K562 (cell line): Measurements from ENCODE around the gene KCNN3. TPM values are rescaled to one million over a fixed set of nuclear protein-coding genes. Genes with fewer than 3 reads are reported as not detected.

Experiments
- ATAC-seq: fragments of 200-7000 bp; cut with Tn5 transposase; 3 replicates; pipeline ENCODE4 v1.9.1; 2020; ENCODE audit warnings: moderate library complexity
- BruUV-seq: library from RNA; stranded (reverse); fragments of 400-500 nt; replicated peaks from 2 replicates; lab custom pipeline; 2021; lab: Mats Ljungman, UMichigan
- CTCF ChIA-PET: fragments of 300-600 bp; formaldehyde crosslinking; extraction: SDS; loops from one replicate; lab custom pipeline; 2021; ENCODE audit warnings: low intra/inter-chr PET ratio; lab: Yijun Ruan, JAX
- POLR2A ChIA-PET: fragments of 300-600, 350-650 bp; sonication (Branson Sonifier 250); formaldehyde crosslinking; extraction: SDS; loops from one replicate; lab custom pipeline; 2021; ENCODE audit warnings: antibody characterized with exemption, inconsistent platforms; lab: Yijun Ruan, JAX
- DNase-seq, 4 experiments: peaks; one replicate each; pipeline versions ENCODE4 v3.0.0 to v3.0.0-alpha.2; 2011 to 2018; ENCODE audit warnings: low spot score in 3 of 4, mixed read lengths in 3 of 4; ENCODE audit errors: extremely low read depth in 1 of 4
- FAIRE-seq: peaks from 2 replicates; lab custom pipeline; 2011; peaks lifted over from hg19 to GRCh38; lab: Jason Lieb, UNC
- H2AFZ ChIP-seq: 2 replicates; pipeline ENCODE4 v1.6.0; 2011; ENCODE audit warnings: low read depth, low read length, control low read depth, inconsistent platforms
- H3K27ac ChIP-seq: fragments of 200-600 bp; 3 replicates; pipeline ENCODE4 v1.8.0; 2011; ENCODE audit warnings: low read depth, mild to moderate bottlenecking, control low read depth, inconsistent platforms, low read length, moderate library complexity, mixed read lengths; ENCODE audit errors: extremely low read depth
- H3K27me3 ChIP-seq, 2 experiments: fragments of 300-600 bp in 1 of 2; 2 replicates in 1 of 2; 3 replicates in 1 of 2; pipeline versions ENCODE4 v1.6.0 to v1.8.0; 2011; ENCODE audit warnings: inconsistent platforms in 2 of 2, low read length in 2 of 2, mild to moderate bottlenecking in 1 of 2, mixed read lengths in 1 of 2, moderate library complexity in 1 of 2; ENCODE audit not compliant: control insufficient read depth in 2 of 2, insufficient read depth in 2 of 2
- H3K36me3 ChIP-seq: fragments of 300-600 bp; 3 replicates; pipeline ENCODE4 v1.8.0; 2011; ENCODE audit warnings: mild to moderate bottlenecking, low read length, inconsistent platforms; ENCODE audit not compliant: control insufficient read depth, insufficient read depth
- H3K4me1 ChIP-seq, 2 experiments: fragments of 200-600 bp in 1 of 2; replicated peaks in 1 of 2; 2 replicates in 1 of 2; 3 replicates in 1 of 2; pipeline versions ENCODE4 v1.5.1 to v1.8.0; 2011; ENCODE audit warnings: inconsistent platforms in 2 of 2, low read length in 2 of 2, mild to moderate bottlenecking in 1 of 2, mixed read lengths in 1 of 2, moderate library complexity in 1 of 2; ENCODE audit not compliant: control insufficient read depth in 2 of 2, insufficient read depth in 2 of 2
- H3K4me2 ChIP-seq: 2 replicates; pipeline ENCODE4 v1.6.1; 2011; ENCODE audit warnings: low read length, control low read depth, inconsistent platforms, mixed read lengths; ENCODE audit not compliant: insufficient read depth
- H3K4me3 ChIP-seq: fragments of 200-600 bp; sonication (generic), shearing (Covaris generic); 2 replicates; pipeline ENCODE4 v1.5.1; 2016; ENCODE audit warnings: control low read depth, inconsistent platforms
- H3K79me2 ChIP-seq: fragments of 200-600 bp; 3 replicates; pipeline ENCODE4 v1.8.0; 2011; ENCODE audit warnings: low read length, inconsistent platforms; ENCODE audit not compliant: control insufficient read depth, insufficient read depth
- H3K9ac ChIP-seq, 2 experiments: 2 replicates each; pipeline versions ENCODE4 v1.6.0 to v1.6.1; 2011; ENCODE audit warnings: low read depth in 2 of 2, low read length in 2 of 2, control low read depth in 1 of 2, inconsistent platforms in 1 of 2, mild to moderate bottlenecking in 1 of 2, mixed read lengths in 1 of 2; ENCODE audit not compliant: insufficient read depth in 1 of 2
- H3K9me1 ChIP-seq: one replicate; pipeline ENCODE4 v1.6.0; 2011; ENCODE audit warnings: inconsistent platforms, mild to moderate bottlenecking, low read length, moderate library complexity; ENCODE audit not compliant: control insufficient read depth, insufficient read depth
- H3K9me3 ChIP-seq: replicated peaks from 2 replicates; pipeline ENCODE4 v1.5.1; 2011; ENCODE audit warnings: low read depth, low read length, inconsistent platforms; ENCODE audit not compliant: control insufficient read depth, insufficient read depth
- H4K20me1 ChIP-seq: replicated peaks from 2 replicates; pipeline ENCODE4 v1.6.1; 2011; ENCODE audit warnings: low read length, inconsistent platforms, mixed read lengths; ENCODE audit not compliant: control insufficient read depth, insufficient read depth
- DACH1 ChIP-seq: fragments of 450-650 bp; IDR thresholded peaks from 2 replicates; pipeline ENCODE4 v1.6.1; 2018; ENCODE audit not compliant: partially characterized antibody
- ELF2 ChIP-seq: fragments of 250-450 bp; sonication (Bioruptor Pico); IDR thresholded peaks from 2 replicates; pipeline ENCODE4 v1.5.0; 2021; ENCODE audit warnings: mild to moderate bottlenecking
- FOXJ3 ChIP-seq: sonication (generic); formaldehyde crosslinking; IDR thresholded peaks from 2 replicates; pipeline ENCODE4 v1.4.0; 2020; ENCODE audit warnings: mild to moderate bottlenecking, missing genetic modification reagents
- FOXP1 ChIP-seq: sonication (generic); formaldehyde crosslinking; IDR thresholded peaks from 2 replicates; pipeline ENCODE4 v1.8.0; 2022; ENCODE audit warnings: mild to moderate bottlenecking, missing genetic modification reagents
- JUND ChIP-seq, 2 experiments: IDR thresholded peaks; 2 replicates in 1 of 2; 3 replicates in 1 of 2; pipeline ENCODE4 v1.6.1; 2011; ENCODE audit warnings: borderline replicate concordance in 2 of 2, low read depth in 2 of 2, low read length in 2 of 2, improper control_type of control experiment in 1 of 2, missing biosample characterization in 1 of 2, missing genetic modification characterization in 1 of 2, missing genetic modification reagents in 1 of 2
- KDM2B ChIP-seq: fragments of 250-450 bp; sonication (Bioruptor Pico); IDR thresholded peaks from 2 replicates; pipeline ENCODE4 v1.8.0; 2021; ENCODE audit warnings: mild to moderate bottlenecking, moderate library complexity
- KHSRP ChIP-seq: fragments of 450-650 bp; IDR thresholded peaks from 2 replicates; pipeline ENCODE4 v1.6.1; 2017
- NR1H2 ChIP-seq: sonication (generic); formaldehyde crosslinking; IDR thresholded peaks from 2 replicates; pipeline ENCODE4 v1.4.0; 2020; ENCODE audit warnings: mild to moderate bottlenecking, missing genetic modification reagents
- RBM15 ChIP-seq: fragments of 200-400 bp; formaldehyde crosslinking; IDR thresholded peaks from 2 replicates; pipeline ENCODE4 v1.6.1; 2018; ENCODE audit warnings: mild to moderate bottlenecking, low read length, moderate library complexity; ENCODE audit not compliant: insufficient read depth
- SMARCC2 ChIP-seq: fragments of 450-650 bp; IDR thresholded peaks from 2 replicates; pipeline ENCODE4 v1.6.1; 2017; ENCODE audit warnings: antibody characterized with exemption, moderate library complexity, mild to moderate bottlenecking, low read depth
- TBL1XR1 ChIP-seq, 2 experiments: IDR thresholded peaks; 2 replicates each; pipeline ENCODE4 v1.6.1; 2012; ENCODE audit warnings: improper control_type of control experiment in 2 of 2, low read length in 2 of 2, mild to moderate bottlenecking in 1 of 2
- WGBS: fragments of 100-300 bp; shearing (Covaris generic); methylation state at CpG from one replicate; pipeline ENCODE4 v1.1.6; 2016; ENCODE audit warnings: low coverage, mixed read lengths; ENCODE audit not compliant: insufficient coverage; ENCODE audit errors: missing lambda C conversion rate; 5-methylcytosine and 5-hydroxymethylcytosine counted together
- in situ Hi-C: fragments of 300-500 bp; cut with MboI; formaldehyde crosslinking; loops from 4 replicates; pipeline ENCODE4 v1.15.0; 2018; ENCODE audit warnings: inconsistent platforms, mixed read lengths
- intact Hi-C: fragments of 100-400 bp; cut with micrococcal nuclease; formaldehyde crosslinking; loops from 2 replicates; pipeline ENCODE4 v1.14.2; 2022
- polyA plus RNA-seq, 8 experiments: library from polyadenylated mRNA; depleted of rRNA in 4 of 8; stranded (reverse) in 5 of 8; unstranded in 3 of 8; fragments of >200 nt; fragmentation: Nextera tagmentation in 2 of 8; fragmentation: Illumina TruSeq in 1 of 8; extraction: Ambion mirVana in 2 of 8; extraction: Trizol in 1 of 8; gene quantifications; 2 replicates each; pipeline versions ENCODE4 v1.2.1 to v1.2.3, GENCODE V29; 2011 to 2014; ENCODE audit warnings: inconsistent platforms in 1 of 8, missing spikeins in 1 of 8
- total RNA-seq, 7 experiments: library from RNA; depleted of rRNA in 6 of 7; stranded (reverse); fragments of >200 nt in 6 of 7; fragmentation: Illumina TruSeq in 2 of 7; extraction: Trizol in 2 of 7; gene quantifications; 2 replicates each; pipeline versions ENCODE4 v1.2.1 to v1.2.3, GENCODE V29; 2011 to 2021; ENCODE audit warnings: low replicate concordance in 1 of 7
- TF ChIP-seq, protein P1 (sequence below): fragments of 150-350 bp; IDR thresholded peaks from 2 replicates; pipeline ENCODE4 v1.6.1; 2014; ENCODE audit warnings: low read depth, mild to moderate bottlenecking, low read length, borderline replicate concordance
- TF ChIP-seq, protein P2 (sequence below): fragments of 250-450 bp; sonication (Bioruptor Pico); IDR thresholded peaks from 2 replicates; pipeline ENCODE4 v1.5.0; 2020; ENCODE audit warnings: mild to moderate bottlenecking, borderline replicate concordance
- TF ChIP-seq, protein P3 (sequence below): fragments of 450-650 bp; IDR thresholded peaks from 2 replicates; pipeline ENCODE4 v1.6.1; 2016; ENCODE audit warnings: missing biosample characterization, missing genetic modification characterization

Gene KCNN3
- total and polyA plus RNA-seq, 9 of the 15 experiments (the other 6 are each of a cell fraction or from before 2014, with no cell fraction given) = 0.02 to 0.03 TPM; not detected in 7

DNA sequence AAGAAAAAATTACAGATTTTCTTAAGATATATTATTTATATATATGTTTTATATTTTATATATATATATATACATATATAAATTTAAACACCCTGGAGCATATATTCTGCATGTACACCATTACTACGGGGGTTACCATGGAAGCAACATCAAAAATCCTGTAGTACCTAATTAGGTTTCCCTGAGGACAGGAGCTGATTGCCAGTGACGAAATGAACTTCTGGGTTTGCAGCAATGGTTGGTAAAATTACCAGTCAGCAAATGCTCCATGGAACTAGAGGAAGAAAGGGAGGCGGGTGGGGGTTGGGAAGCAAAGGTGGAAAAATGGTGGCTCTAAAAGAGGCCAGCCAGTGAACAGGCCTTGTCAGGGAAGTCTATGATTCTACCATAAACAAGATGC, 89.5 kb downstream of the KCNN3 start:
- no peaks in the 10 kb centered on the region for H3K36me3 ChIP-seq
- BruUV-seq = no TSS peak
- TF ChIP-seq DACH1 (no peak), FOXP1 (CRISPR knock-in tag) (no peak), RBM15 (no peak), KHSRP (no peak), JUND (IDR thresholded peaks at IDR 0.05; ENCODE audit: borderline replicate concordance, low read depth, low read length) (no peak), JUND (tag; IDR thresholded peaks at IDR 0.05; ENCODE audit: borderline replicate concordance, low read depth, low read length) (no peak), ELF2 (CRISPR knock-in tag) (no peak), FOXJ3 (CRISPR knock-in tag) (no peak), TBL1XR1 (IDR thresholded peaks at IDR 0.05; ENCODE audit: low read length in 2 of 2) (no peak), NR1H2 (CRISPR knock-in tag) (no peak), SMARCC2 (no peak), KDM2B (CRISPR knock-in tag) (no peak)
- TF ChIP-seq, protein P1, sequence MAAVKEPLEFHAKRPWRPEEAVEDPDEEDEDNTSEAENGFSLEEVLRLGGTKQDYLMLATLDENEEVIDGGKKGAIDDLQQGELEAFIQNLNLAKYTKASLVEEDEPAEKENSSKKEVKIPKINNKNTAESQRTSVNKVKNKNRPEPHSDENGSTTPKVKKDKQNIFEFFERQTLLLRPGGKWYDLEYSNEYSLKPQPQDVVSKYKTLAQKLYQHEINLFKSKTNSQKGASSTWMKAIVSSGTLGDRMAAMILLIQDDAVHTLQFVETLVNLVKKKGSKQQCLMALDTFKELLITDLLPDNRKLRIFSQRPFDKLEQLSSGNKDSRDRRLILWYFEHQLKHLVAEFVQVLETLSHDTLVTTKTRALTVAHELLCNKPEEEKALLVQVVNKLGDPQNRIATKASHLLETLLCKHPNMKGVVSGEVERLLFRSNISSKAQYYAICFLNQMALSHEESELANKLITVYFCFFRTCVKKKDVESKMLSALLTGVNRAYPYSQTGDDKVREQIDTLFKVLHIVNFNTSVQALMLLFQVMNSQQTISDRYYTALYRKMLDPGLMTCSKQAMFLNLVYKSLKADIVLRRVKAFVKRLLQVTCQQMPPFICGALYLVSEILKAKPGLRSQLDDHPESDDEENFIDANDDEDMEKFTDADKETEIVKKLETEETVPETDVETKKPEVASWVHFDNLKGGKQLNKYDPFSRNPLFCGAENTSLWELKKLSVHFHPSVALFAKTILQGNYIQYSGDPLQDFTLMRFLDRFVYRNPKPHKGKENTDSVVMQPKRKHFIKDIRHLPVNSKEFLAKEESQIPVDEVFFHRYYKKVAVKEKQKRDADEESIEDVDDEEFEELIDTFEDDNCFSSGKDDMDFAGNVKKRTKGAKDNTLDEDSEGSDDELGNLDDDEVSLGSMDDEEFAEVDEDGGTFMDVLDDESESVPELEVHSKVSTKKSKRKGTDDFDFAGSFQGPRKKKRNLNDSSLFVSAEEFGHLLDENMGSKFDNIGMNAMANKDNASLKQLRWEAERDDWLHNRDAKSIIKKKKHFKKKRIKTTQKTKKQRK = no peak
- TF ChIP-seq, protein P2, sequence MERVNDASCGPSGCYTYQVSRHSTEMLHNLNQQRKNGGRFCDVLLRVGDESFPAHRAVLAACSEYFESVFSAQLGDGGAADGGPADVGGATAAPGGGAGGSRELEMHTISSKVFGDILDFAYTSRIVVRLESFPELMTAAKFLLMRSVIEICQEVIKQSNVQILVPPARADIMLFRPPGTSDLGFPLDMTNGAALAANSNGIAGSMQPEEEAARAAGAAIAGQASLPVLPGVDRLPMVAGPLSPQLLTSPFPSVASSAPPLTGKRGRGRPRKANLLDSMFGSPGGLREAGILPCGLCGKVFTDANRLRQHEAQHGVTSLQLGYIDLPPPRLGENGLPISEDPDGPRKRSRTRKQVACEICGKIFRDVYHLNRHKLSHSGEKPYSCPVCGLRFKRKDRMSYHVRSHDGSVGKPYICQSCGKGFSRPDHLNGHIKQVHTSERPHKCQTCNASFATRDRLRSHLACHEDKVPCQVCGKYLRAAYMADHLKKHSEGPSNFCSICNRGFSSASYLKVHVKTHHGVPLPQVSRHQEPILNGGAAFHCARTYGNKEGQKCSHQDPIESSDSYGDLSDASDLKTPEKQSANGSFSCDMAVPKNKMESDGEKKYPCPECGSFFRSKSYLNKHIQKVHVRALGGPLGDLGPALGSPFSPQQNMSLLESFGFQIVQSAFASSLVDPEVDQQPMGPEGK (CRISPR knock-in tag) = no peak
- TF ChIP-seq, protein P3, sequence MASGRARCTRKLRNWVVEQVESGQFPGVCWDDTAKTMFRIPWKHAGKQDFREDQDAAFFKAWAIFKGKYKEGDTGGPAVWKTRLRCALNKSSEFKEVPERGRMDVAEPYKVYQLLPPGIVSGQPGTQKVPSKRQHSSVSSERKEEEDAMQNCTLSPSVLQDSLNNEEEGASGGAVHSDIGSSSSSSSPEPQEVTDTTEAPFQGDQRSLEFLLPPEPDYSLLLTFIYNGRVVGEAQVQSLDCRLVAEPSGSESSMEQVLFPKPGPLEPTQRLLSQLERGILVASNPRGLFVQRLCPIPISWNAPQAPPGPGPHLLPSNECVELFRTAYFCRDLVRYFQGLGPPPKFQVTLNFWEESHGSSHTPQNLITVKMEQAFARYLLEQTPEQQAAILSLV (tag) = no peak
- H3K4me3 ChIP-seq = no peak overlapping the region
- H4K20me1 ChIP-seq = 0 out of 2 replicates have a peak, but pooled peaks cover 4% of the 10 kb centered on the region
- H3K9me1 ChIP-seq = no peaks in the 10 kb centered on the region
- no peak overlapping the region for H3K4me2 ChIP-seq
- H3K9ac ChIP-seq = no peak overlapping the region
- ATAC-seq (no peak), DNase-seq (no peak), FAIRE-seq (no peak)
- H3K4me1 ChIP-seq = no peaks in the 10 kb centered on the region
- in situ Hi-C loops = no loop called here
- no peak overlapping the region for H2AFZ ChIP-seq
- H3K9me3 ChIP-seq = no peaks in the 10 kb centered on the region
- ChIA-PET POLR2A (no interaction called here), CTCF (no interaction called here)
- H3K27ac ChIP-seq = no peak overlapping the region
- intact Hi-C loops = no loop called here
- H3K27me3 ChIP-seq = peaks cover 35 to 74% of the 10 kb centered on the region in 2 experiments; a peak in 4 of 5 replicates
- 0% methylated on average over 3 of the region's 3 CpGs for WGBS
- no peaks in the 10 kb centered on the region for H3K79me2 ChIP-seq
